HG03025 (cell line): ENCODE data around the gene TBCEL.
A peak's percentile ranks its signal among the peaks of the same experiment; 100 is the strongest.

Experiments
- ATAC-seq: cut with Tn5 transposase; IDR thresholded peaks from one replicate; pipeline ENCODE4 v1.9.1; 2021; ENCODE audit warnings: mild to moderate bottlenecking, moderate library complexity; ENCODE audit not compliant: unreplicated experiment, low FRiP score

The TBCEL gene, protein sequence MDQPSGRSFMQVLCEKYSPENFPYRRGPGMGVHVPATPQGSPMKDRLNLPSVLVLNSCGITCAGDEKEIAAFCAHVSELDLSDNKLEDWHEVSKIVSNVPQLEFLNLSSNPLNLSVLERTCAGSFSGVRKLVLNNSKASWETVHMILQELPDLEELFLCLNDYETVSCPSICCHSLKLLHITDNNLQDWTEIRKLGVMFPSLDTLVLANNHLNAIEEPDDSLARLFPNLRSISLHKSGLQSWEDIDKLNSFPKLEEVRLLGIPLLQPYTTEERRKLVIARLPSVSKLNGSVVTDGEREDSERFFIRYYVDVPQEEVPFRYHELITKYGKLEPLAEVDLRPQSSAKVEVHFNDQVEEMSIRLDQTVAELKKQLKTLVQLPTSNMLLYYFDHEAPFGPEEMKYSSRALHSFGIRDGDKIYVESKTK

DNA sequence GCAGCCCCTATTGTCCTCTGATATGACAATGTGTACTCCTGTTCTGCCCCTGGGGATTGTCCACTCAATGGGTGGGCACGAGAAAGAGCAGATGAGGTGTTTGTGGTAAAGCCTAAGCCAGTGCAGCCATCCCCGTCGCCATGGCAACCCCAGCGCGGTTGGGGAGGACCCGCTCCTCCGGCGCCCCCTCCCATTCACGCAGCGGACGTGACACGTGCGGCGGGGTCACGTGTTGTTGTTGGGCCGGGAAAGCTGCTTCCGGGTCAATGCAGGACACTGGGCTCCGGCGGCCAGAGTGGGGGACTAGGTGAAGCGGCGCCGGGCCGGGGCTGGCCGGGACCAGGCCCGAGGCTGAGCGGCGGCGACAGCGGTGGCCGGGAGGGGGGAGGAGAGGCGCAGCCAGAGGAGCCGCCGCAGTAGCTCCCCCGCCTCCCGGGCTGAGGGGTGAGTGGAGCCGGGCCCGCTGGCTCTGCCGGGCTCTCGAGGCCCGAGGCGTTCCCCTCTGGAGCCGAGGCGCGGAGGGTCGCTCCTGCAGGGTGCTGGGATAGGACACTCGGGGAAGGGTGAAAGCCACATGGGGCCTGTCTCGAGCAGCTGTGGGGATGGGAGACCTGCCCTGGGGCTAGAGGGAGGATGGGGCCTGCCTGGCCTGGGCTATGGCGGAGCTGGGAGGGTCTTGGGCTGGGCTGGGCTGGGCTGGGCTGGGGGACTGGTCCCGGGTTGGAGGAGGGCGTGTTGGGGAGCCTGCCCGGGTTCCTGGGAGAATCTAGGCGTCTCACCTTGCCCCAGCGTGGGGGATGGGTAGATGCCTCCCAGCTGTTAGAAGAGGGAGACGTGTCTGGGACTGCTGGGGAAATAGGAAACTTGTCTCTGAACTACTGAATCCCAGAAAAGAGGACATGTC, at the start of gene TBCEL:
TBCEL (plus strand) TSS at position 255 of the 904 bp plus-strand sequence. CDS start 21,589 bp downstream, outside the sequence.
- peak; percentile 94 for ATAC-seq

- ATAC-seq = no peak
These were observed 49.4 kb upstream of the TBCEL start for GRCh38 chr11:120974466-120974865.

GRCh38 chr11:120974965-120975364, 48.9 kb upstream of the TBCEL start:
- ATAC-seq = no peak

DNA sequence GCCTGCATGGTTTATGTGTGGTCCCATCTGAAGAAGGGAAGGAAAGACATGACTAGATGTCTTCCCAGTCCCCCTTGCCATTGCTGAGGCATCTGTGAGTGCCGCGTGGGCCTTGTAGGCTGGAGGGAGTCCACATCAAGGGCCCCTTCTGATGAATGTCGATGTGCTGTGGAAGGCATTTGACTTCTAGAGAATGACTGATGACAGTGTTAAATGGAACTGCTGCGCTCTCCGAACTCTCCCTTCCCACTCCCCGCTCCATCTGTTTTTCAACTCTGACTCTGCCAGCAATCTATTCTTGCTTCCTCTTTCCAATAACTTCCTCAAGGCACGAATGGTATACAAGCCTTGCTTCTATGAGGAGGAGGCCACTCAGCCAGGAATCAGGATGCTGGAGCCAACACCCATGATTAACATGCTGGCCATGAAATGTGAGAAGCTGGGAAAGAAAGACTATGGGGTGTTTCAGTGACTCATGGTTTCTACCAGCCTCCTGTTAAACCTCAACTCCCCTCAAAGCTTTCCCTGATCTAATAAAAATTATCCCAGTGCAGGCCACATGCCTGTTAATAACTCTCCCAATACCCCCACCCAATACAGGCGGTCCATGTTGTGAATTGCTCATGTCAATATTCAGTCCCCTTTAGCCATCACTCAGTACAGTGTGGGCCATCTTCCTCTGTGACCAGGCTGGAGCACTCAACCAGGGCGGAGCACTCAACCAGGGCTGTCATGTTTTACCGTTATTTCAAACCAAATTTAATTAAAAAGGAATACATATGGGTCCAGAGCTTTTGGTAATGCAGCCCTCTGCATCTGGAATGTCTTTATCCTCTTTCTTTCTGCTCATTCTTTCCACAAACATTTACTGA, 46.4 kb upstream of the TBCEL start:
- ATAC-seq = no peak

GRCh38 chr11:120978701-120979100, 45.2 kb upstream of the TBCEL start:
- no peak for ATAC-seq

DNA sequence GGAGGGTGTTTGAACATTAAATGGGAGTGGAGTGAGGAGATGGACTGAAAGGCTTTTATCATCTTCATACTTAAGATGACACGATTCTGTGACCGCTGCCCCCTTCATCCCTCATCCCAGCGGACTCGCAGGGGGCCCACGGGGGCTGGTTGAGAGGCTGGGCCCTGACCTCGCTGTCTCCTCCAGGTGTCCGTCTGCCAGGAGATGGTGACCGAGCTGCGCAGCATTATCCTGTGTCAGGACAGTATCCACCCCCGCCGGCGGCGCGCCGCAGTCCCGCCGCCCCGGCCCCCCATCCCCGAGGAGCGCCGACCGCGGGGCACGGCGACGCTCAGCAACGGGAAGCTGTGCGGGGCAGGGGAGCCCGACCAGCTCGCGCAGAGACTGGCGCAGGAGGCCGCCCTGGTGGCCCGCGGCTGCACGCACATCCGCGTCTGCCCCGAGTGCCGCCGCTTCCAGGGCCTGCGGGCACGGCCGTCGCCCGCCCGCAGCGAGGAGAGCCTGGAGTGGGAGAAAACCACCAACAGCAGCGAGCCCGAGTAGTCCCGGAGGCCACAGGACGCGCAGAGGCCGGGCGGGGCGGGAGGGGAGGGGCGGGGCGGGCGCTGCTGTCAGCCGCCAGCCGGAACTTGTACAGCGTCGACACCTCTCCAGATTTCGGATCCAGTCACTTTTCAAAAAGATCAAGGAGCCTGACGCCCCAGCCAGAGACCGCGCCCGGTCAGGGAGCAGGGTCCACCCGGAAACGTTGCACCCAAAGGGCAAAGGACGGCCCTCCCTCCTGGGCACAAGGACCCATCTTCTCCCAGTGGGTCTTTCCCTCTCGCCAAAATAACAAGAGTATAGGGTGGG, 38.0 kb upstream of the TBCEL start:
- ATAC-seq = peak; percentile 51

- no peak for ATAC-seq
These were observed 35.3 kb upstream of the TBCEL start for GRCh38 chr11:120988603-120989002.

GRCh38 chr11:120991830-120992686, 31.8 kb upstream of the TBCEL start:
- no peak for ATAC-seq

- ATAC-seq = no peak
These were observed 29.6 kb upstream of the TBCEL start for GRCh38 chr11:120994091-120994859.

GRCh38 chr11:120995184-120995583, 28.7 kb upstream of the TBCEL start:
- no peak for ATAC-seq

DNA sequence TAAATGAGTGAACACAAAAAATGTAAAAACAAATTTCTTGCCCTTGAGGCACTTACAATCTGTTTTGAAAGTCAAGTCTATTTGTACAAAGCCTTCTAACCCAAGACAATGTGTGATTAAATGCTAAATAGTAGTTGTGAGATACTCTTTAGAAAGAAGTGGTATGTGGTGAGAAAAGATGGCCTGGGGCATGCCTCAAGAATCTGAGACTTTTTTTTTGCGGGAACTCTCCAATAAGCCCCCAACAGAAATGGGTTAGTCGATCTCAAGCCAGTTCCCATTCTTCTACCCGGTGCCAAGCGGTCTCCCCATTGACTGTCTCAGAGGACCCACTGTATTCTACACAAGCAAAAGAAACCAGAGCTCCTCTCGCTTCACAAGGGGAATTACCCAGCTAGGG, 26.9 kb upstream of the TBCEL start:
- no peak for ATAC-seq

- ATAC-seq = no peak
These were observed 25.3 kb upstream of the TBCEL start for GRCh38 chr11:120998581-120998980.

GRCh38 chr11:121004206-121004840, 19.6 kb upstream of the TBCEL start:
- no peak for ATAC-seq

DNA sequence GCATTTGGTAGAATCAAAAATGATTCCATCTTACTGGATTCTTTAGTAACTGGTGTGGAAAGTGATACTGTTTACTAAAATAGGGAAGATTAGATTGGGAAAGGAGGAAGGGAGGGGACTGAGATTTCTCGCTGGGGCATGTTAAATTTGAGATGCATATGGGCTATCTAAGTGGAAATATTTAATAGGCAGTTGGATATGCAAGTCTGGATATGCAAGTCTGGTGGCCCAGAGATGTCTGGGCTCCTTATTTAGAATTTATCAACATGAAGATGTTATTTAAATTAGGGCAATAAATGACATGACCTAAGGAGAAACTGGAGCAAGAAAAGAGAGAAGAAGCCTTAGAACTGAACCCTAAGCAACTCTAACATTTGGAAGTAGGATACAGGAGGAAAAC, 17.0 kb upstream of the TBCEL start:
- ATAC-seq = no peak

- ATAC-seq = no peak
These were observed 15.4 kb upstream of the TBCEL start for GRCh38 chr11:121008551-121008950.

GRCh38 chr11:121012091-121012490, 11.8 kb upstream of the TBCEL start:
- ATAC-seq = no peak

- ATAC-seq = no peak
These were observed 5.2 kb upstream of the TBCEL start for GRCh38 chr11:121018746-121019145.
